Thoracic aorta (tissue), 2 donors: ENCODE results near the gene HMGCS2. TPM values are rescaled to one million over a fixed set of nuclear protein-coding genes. Genes with fewer than 3 reads are reported as not detected.
"Not testable (repeated sequence)": the region's sequence is repeated elsewhere in the genome, so short reads cannot be mapped to it uniquely, and the experiment has no call there.

Experiments used
- ATAC-seq: fragments of 150-250 bp; one replicate; pipeline ENCODE4 v1.8.0; 2017; ENCODE audit warnings: low read depth; ENCODE audit not compliant: insufficient number of reproducible peaks, low FRiP score
- DNase-seq: peaks from one replicate; pipeline ENCODE4 v3.0.0-alpha.2; 2020; ENCODE audit warnings: low spot score
- H3K27ac ChIP-seq, 2 donors: fragments of 200-600 bp; sonication (generic); 1 replicate in 1 of 2; 2 replicates in 1 of 2; pipeline ENCODE4 v1.5.1; 2016; ENCODE audit warnings: mild to moderate bottlenecking in 2 of 2, moderate library complexity in 2 of 2
- H3K27me3 ChIP-seq: fragments of 200-600 bp; sonication (generic); replicated peaks from 2 replicates; pipeline ENCODE4 v1.6.0; 2016; ENCODE audit warnings: mild to moderate bottlenecking; ENCODE audit not compliant: insufficient read depth
- H3K36me3 ChIP-seq: fragments of 200-600 bp; sonication (generic); one replicate; pipeline ENCODE4 v1.5.1; 2016
- H3K4me1 ChIP-seq, 2 donors: fragments of 200-600 bp; sonication (generic); 1 replicate in 1 of 2; 2 replicates in 1 of 2; pipeline versions ENCODE4 v1.5.1 to v1.6.0; 2016; ENCODE audit warnings: low read depth in 2 of 2, mild to moderate bottlenecking in 1 of 2; ENCODE audit not compliant: control insufficient read depth in 1 of 2
- H3K4me3 ChIP-seq: fragments of 200-600 bp; sonication (generic); 2 replicates; pipeline ENCODE4 v1.5.1; 2016; ENCODE audit warnings: mild to moderate bottlenecking
- H3K9me3 ChIP-seq: fragments of 200-600 bp; sonication (generic); 2 replicates; pipeline ENCODE4 v1.5.1; 2016
- total RNA-seq, 2 donors: library from RNA; depleted of rRNA; stranded (reverse); fragments of >200 nt; gene quantifications; one replicate each; pipeline versions ENCODE4 v1.1.0 to v1.2.3, GENCODE V29; 2016
- TF ChIP-seq, protein P1 (sequence below): fragments of 200-600 bp; sonication (generic); IDR thresholded peaks from one replicate; pipeline ENCODE4 v1.5.1; 2019; ENCODE audit warnings: antibody characterized with exemption

HMGCS2 gene
- total RNA-seq, 2 donors from 2014 or later: 1.8 TPM; not detected in 1

DNA sequence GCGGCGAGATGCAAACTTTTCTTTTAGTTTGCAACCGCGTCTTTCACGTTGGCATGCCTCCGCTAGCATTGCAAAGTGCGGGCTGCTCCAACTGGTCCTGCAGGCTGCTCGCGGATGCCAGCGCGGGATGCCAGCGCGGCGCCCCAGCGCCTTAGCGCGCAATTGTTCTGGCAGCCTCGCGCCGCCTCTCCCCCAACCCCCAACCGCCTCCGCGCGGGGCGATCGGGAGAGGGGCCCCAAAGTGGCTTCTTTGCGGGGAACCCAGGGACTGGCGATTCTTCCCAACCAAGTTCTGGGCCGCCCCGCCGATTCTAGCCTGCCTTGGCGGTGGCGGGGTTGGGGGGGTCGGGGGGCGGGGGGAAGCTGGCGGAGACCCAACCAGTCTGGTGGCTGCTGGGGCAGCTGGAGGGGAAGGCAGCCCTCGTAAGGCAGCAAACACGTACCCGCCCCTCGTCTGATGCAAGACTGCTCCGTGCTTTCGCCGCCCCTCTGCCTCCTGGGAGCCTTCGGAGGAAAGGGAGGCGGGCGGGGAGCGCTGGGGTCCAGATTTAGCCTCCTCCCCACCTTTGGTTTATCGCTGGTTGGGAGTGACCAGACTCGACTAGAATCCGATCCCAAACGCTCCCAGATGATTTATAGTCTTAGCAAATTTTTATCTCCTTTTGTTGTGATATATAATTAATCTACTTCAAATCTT, 56.2 kb downstream of the HMGCS2 start:
- H3K4me3 ChIP-seq: peak overlapping the region; percentile 74
- no peaks in the 10 kb centered on the region for H3K36me3 ChIP-seq
- ATAC-seq: peak; percentile 40
- H3K9me3 ChIP-seq: no peaks in the 10 kb centered on the region
- H3K27me3 ChIP-seq: no peaks in the 10 kb centered on the region
- peaks cover 9 to 40% of the 10 kb centered on the region in 2 donors for H3K4me1 ChIP-seq
- TF ChIP-seq, protein P1, sequence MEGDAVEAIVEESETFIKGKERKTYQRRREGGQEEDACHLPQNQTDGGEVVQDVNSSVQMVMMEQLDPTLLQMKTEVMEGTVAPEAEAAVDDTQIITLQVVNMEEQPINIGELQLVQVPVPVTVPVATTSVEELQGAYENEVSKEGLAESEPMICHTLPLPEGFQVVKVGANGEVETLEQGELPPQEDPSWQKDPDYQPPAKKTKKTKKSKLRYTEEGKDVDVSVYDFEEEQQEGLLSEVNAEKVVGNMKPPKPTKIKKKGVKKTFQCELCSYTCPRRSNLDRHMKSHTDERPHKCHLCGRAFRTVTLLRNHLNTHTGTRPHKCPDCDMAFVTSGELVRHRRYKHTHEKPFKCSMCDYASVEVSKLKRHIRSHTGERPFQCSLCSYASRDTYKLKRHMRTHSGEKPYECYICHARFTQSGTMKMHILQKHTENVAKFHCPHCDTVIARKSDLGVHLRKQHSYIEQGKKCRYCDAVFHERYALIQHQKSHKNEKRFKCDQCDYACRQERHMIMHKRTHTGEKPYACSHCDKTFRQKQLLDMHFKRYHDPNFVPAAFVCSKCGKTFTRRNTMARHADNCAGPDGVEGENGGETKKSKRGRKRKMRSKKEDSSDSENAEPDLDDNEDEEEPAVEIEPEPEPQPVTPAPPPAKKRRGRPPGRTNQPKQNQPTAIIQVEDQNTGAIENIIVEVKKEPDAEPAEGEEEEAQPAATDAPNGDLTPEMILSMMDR: no peak
- DNase-seq: peak; percentile 65
- H3K27ac ChIP-seq: peak overlapping the region; percentile 80 to 85

- ATAC-seq: no peak
- peaks cover 9 to 40% of the 10 kb centered on the region in 2 donors for H3K4me1 ChIP-seq
- no peaks in the 10 kb centered on the region for H3K9me3 ChIP-seq
- H3K27me3 ChIP-seq: no peaks in the 10 kb centered on the region
- peak; percentile 13 for DNase-seq
- no peaks in the 10 kb centered on the region for H3K36me3 ChIP-seq
- peak within 1 kb of the TSS; percentile 80 to 85 for H3K27ac ChIP-seq
- TF ChIP-seq, protein P1: no peak
- peak within 1 kb of the TSS; percentile 74 for H3K4me3 ChIP-seq
Measured at GRCh38 chr1:119711804-119712341, 56.8 kb downstream of the HMGCS2 start, which contains the start of gene PHGDH. Gene PHGDH, plus strand, starts transcription at chr1:119711934. Its CDS starts 89 bp downstream, at chr1:119712023.

DNA sequence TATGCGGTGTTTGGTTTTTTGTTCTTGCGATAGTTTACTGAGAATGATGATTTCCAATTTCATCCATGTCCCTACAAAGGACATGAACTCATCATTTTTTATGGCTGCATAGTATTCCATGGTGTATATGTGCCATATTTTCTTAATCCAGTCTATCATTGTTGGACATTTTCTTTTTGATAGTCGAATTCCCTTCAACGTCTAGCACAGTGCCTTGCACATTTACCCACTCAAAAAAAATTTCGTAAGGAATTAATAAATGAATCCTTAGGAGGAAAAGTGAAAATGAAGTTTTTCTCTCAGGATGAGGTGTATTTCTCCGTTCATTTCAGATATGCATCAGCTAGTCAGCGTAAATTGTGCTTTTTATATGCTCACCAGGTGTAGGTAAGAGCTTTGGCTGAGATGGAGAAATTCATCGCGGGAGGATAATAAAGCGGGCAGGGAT, 57.3 kb downstream of the HMGCS2 start:
- DNase-seq, ATAC-seq, H3K36me3 ChIP-seq, H3K27me3 ChIP-seq, H3K27ac ChIP-seq, H3K9me3 ChIP-seq: not testable (repeated sequence)
- H3K4me1 ChIP-seq: peaks cover 9 to 37% of the 10 kb centered on the region in 2 donors
- H3K4me3 ChIP-seq: peak overlapping the region; percentile 74

DNA sequence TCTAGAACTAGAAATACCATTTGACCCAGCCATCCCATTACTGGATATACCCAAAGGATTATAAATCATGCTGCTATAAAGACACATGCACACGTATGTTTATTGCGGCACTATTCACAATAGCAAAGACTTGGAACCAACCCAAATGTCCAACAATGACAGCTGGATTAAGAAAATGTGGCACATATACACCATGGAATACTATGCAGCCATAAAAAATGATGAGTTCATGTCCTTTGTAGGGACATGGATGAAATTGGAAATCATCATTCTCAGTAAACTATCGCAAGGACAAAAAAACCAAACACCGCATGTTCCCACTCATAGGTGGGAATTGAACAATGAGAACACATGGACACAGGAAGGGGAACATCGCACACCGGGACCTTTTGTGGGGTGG, 62.1 kb downstream of the HMGCS2 start:
- not testable (repeated sequence) for DNase-seq, H3K4me3 ChIP-seq, H3K27ac ChIP-seq, ATAC-seq, H3K27me3 ChIP-seq, H3K36me3 ChIP-seq, H3K4me1 ChIP-seq, H3K9me3 ChIP-seq

- ATAC-seq: no peak
- no peak for DNase-seq
- no peaks in the 10 kb centered on the region for H3K4me1 ChIP-seq
- H3K9me3 ChIP-seq: no peaks in the 10 kb centered on the region
- H3K36me3 ChIP-seq: no peaks in the 10 kb centered on the region
- no peaks in the 10 kb centered on the region for H3K27me3 ChIP-seq
- no peak overlapping the region for H3K27ac ChIP-seq
- no peak overlapping the region for H3K4me3 ChIP-seq
- TF ChIP-seq, protein P1: no peak
Measured at GRCh38 chr1:119703666-119704450, 64.8 kb downstream of the HMGCS2 start.

GRCh38 chr1:119702384-119702783, 66.3 kb downstream of the HMGCS2 start:
- H3K4me3 ChIP-seq: no peak overlapping the region
- no peaks in the 10 kb centered on the region for H3K36me3 ChIP-seq
- TF ChIP-seq, protein P1: no peak
- no peaks in the 10 kb centered on the region for H3K27me3 ChIP-seq
- H3K9me3 ChIP-seq: no peaks in the 10 kb centered on the region
- H3K4me1 ChIP-seq: no peaks in the 10 kb centered on the region
- DNase-seq (no peak), ATAC-seq (no peak)
- H3K27ac ChIP-seq: no peak overlapping the region
